Measurements from ENCODE around the gene BTN2A1.
"Not testable (repeated sequence)": the region's sequence is repeated elsewhere in the genome, so short reads cannot be mapped to it uniquely, and the experiment has no call there.

BTN2A1 gene

DNA sequence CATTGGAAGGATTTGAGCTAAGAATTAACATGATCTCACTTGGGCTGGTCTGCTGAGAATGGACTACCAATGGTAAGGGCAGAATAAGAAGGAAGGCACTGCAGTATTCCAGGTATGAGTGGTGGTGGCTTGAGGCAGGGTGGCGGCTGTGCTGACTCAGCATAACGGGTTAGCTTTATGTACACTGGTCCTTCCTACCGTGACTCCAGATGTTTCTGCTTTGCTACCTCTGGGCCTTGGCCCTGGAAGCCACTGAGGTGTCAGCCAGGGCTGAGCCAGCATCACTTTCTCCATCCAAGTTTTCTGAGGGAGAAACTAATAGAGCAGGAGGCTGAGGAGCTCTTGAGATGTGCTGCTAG lies 30.3 kb upstream of the BTN2A1 start:
- Histone ChIP-seq H3K9me3 (ENCODE audit: severe bottlenecking) (no peaks in the 10 kb centered on the region), H3K4me3 (ENCODE audit: severe bottlenecking) (no peak overlapping the region), H3K4me1 (ENCODE audit: insufficient read depth, poor library complexity, severe bottlenecking) (no peaks in the 10 kb centered on the region), H3K27ac (ENCODE audit: poor library complexity, severe bottlenecking) (no peak overlapping the region), H3K36me3 (ENCODE audit: low read depth) (no peaks in the 10 kb centered on the region), H3K27me3 (ENCODE audit: insufficient read depth, poor library complexity, severe bottlenecking) (no peaks in the 10 kb centered on the region)
- TF ChIP-seq, protein P1, sequence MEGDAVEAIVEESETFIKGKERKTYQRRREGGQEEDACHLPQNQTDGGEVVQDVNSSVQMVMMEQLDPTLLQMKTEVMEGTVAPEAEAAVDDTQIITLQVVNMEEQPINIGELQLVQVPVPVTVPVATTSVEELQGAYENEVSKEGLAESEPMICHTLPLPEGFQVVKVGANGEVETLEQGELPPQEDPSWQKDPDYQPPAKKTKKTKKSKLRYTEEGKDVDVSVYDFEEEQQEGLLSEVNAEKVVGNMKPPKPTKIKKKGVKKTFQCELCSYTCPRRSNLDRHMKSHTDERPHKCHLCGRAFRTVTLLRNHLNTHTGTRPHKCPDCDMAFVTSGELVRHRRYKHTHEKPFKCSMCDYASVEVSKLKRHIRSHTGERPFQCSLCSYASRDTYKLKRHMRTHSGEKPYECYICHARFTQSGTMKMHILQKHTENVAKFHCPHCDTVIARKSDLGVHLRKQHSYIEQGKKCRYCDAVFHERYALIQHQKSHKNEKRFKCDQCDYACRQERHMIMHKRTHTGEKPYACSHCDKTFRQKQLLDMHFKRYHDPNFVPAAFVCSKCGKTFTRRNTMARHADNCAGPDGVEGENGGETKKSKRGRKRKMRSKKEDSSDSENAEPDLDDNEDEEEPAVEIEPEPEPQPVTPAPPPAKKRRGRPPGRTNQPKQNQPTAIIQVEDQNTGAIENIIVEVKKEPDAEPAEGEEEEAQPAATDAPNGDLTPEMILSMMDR (IDR thresholded peaks at IDR 0.05; ENCODE audit: poor library complexity, severe bottlenecking) = no peak
- no peak for ATAC-seq (ENCODE audit: low read depth)
- DNase-seq (ENCODE audit: low spot score) = no peak

DNA sequence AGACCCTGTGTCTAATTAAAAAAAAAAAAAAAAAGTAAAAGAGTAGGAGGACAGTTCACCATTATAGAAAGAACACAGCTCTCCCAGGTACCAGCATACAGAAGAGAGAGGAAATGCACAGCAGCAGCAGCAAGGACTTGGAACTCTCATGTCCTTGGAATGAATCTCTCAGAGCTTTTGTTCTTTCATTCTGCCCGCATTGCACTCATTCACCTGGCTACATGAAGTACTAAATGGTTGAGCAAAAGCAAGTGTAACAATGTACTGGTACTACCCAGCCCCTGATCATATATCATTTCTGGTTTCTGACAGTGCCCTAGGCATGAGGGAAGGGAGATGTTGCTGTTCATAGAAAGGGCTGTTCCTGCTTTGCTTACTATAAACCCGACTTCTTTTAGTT lies 29.5 kb upstream of the BTN2A1 start:
- TF ChIP-seq, protein P1 (IDR thresholded peaks at IDR 0.05; ENCODE audit: poor library complexity, severe bottlenecking) = no peak
- ATAC-seq (ENCODE audit: low read depth) (no peak), DNase-seq (ENCODE audit: low spot score) (no peak)
- Histone ChIP-seq H3K27me3 (ENCODE audit: insufficient read depth, poor library complexity, severe bottlenecking) (no peaks in the 10 kb centered on the region), H3K27ac (ENCODE audit: poor library complexity, severe bottlenecking) (no peak overlapping the region), H3K9me3 (ENCODE audit: severe bottlenecking) (no peaks in the 10 kb centered on the region), H3K36me3 (ENCODE audit: low read depth) (no peaks in the 10 kb centered on the region), H3K4me3 (ENCODE audit: severe bottlenecking) (no peak overlapping the region), H3K4me1 (ENCODE audit: insufficient read depth, poor library complexity, severe bottlenecking) (no peaks in the 10 kb centered on the region)

DNA sequence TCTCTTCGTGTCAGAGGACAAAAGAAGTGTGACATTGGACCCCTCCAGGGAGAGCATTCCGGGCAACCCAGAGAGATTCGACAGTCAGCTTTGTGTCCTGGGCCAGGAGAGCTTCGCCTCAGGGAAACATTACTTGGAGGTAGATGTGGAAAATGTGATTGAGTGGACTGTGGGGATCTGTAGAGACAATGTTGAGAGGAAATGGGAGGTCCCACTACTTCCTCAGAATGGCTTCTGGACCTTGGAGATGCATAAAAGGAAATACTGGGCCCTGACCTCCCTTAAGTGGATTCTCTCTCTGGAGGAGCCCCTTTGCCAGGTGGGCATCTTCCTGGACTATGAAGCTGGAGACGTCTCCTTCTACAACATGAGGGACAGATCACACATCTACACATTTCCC lies 27.0 kb upstream of the BTN2A1 start:
- no peaks in the 10 kb centered on the region for H3K9me3 ChIP-seq (ENCODE audit: severe bottlenecking)
- H3K36me3 ChIP-seq (ENCODE audit: low read depth) = no peaks in the 10 kb centered on the region
- TF ChIP-seq, protein P1 (IDR thresholded peaks at IDR 0.05; ENCODE audit: poor library complexity, severe bottlenecking) = no peak
- no peak overlapping the region for H3K4me3 ChIP-seq (ENCODE audit: severe bottlenecking)
- no peaks in the 10 kb centered on the region for H3K4me1 ChIP-seq (ENCODE audit: insufficient read depth, poor library complexity, severe bottlenecking)
- ATAC-seq (ENCODE audit: low read depth) (no peak), DNase-seq (ENCODE audit: low spot score) (no peak)
- H3K27ac ChIP-seq (ENCODE audit: poor library complexity, severe bottlenecking) = no peak overlapping the region
- H3K27me3 ChIP-seq (ENCODE audit: insufficient read depth, poor library complexity, severe bottlenecking) = no peaks in the 10 kb centered on the region

DNA sequence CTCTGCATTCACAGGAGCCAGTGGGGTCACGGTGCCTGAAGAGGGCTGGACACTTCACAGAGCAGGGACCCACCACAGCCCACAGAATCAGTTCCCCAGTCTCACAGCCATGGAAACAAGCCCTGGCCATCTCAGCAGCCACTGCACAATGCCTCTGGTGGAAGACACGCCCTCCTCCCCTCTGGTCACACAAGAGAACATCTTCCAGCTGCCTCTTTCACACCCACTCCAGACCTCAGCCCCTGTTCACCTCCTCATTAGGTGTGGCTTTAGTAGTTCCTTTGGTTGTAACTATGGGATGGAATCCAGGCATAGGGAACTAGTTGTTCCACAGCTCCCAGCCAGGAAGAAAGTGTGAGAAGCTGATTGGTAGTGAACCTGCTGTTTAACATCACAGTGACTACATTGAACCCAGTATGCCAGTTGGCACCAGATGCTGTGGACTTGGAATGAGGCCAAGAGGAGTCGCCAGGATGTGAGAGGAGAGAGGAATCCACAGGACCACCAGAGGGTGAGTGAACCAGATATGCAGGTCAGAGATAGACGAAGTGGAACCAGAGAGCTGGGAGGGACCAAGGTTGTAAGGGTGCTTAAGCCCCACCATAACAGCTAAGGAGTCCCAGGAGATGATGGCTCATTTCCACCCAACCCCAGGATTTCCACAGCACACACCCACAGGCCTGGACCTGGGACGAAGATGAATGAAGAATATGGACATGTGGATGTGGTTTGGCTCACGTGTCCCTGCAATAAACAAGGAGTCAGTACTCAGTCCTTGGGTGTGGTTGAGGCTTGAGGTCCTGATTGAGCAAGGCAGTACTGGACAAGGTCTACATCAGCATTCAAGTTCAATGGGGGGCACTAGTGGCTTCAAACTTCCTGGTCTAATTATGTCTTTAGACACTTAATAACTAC lies 26.2 kb upstream of the BTN2A1 start:
- H3K9me3 ChIP-seq (ENCODE audit: severe bottlenecking) = no peaks in the 10 kb centered on the region
- H3K4me1 ChIP-seq (ENCODE audit: insufficient read depth, poor library complexity, severe bottlenecking) = no peaks in the 10 kb centered on the region
- TF ChIP-seq, protein P1 (IDR thresholded peaks at IDR 0.05; ENCODE audit: poor library complexity, severe bottlenecking) = no peak
- H3K36me3 ChIP-seq (ENCODE audit: low read depth) = no peaks in the 10 kb centered on the region
- ATAC-seq (ENCODE audit: low read depth) (no peak), DNase-seq (ENCODE audit: low spot score) (no peak)
- H3K4me3 ChIP-seq (ENCODE audit: severe bottlenecking) = no peak overlapping the region
- H3K27me3 ChIP-seq (ENCODE audit: insufficient read depth, poor library complexity, severe bottlenecking) = no peaks in the 10 kb centered on the region
- H3K27ac ChIP-seq (ENCODE audit: poor library complexity, severe bottlenecking) = no peak overlapping the region

DNA sequence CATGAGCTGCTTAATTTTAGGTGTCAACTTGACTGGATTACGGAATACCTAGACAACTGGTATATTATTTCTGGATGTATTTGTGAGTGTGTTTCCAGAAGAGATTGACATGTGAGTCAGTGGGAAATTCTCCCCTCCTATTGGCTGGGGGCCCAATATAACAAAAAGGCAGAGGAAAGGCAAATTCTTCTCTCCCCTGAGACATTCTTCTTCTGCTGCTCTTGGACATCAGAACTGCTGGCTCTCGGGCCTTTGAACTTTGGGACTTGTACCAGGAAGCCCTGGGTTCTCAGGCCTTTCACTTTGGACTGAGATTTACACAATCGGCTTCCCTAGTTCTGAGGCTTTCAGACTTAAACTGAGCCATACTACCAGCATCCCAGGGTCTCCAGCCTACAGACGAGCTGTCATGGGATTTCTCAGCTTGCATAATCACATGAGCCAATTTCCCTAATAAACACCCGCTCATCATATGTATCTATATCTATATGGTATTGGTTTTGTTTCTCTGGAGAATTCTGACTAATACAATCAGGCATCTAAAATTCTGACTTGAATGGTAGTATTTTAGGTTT lies 25.0 kb upstream of the BTN2A1 start:
- Histone ChIP-seq H3K9me3 (ENCODE audit: severe bottlenecking) (no peaks in the 10 kb centered on the region), H3K4me1 (ENCODE audit: insufficient read depth, poor library complexity, severe bottlenecking) (no peaks in the 10 kb centered on the region), H3K36me3 (ENCODE audit: low read depth) (no peaks in the 10 kb centered on the region), H3K27ac (ENCODE audit: poor library complexity, severe bottlenecking) (no peak overlapping the region), H3K4me3 (ENCODE audit: severe bottlenecking) (no peak overlapping the region), H3K27me3 (ENCODE audit: insufficient read depth, poor library complexity, severe bottlenecking) (no peaks in the 10 kb centered on the region)
- ATAC-seq (ENCODE audit: low read depth) = no peak
- no peak for DNase-seq (ENCODE audit: low spot score)
- TF ChIP-seq, protein P1 (IDR thresholded peaks at IDR 0.05; ENCODE audit: poor library complexity, severe bottlenecking) = no peak

DNA sequence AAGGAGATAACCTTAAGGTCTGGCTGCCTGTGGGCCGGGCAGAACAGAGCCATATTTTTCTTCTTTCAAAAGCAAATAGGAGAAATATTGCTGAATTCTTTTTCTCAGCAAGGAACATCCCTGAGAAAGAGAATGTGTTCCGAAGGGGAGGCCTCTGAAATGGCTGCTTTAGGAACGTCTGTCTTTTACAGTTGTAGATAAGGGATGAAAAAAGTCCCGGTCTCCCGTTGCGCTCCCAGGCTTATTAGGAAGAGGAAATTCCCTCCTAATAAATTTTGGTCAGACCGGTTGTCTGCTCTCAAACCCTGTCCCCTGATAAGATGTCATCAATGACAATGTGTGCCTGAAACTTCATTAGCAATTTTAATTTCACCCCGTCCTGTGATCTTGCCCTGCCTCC lies 24.1 kb upstream of the BTN2A1 start:
- H3K27ac ChIP-seq (ENCODE audit: poor library complexity, severe bottlenecking); ATAC-seq (ENCODE audit: low read depth); H3K27me3 ChIP-seq (ENCODE audit: insufficient read depth, poor library complexity, severe bottlenecking); H3K9me3 ChIP-seq (ENCODE audit: severe bottlenecking); H3K4me3 ChIP-seq (ENCODE audit: severe bottlenecking); H3K4me1 ChIP-seq (ENCODE audit: insufficient read depth, poor library complexity, severe bottlenecking); DNase-seq (ENCODE audit: low spot score); H3K36me3 ChIP-seq (ENCODE audit: low read depth): not testable (repeated sequence)
